ENCODE data around the gene COL12A1.

DNA sequence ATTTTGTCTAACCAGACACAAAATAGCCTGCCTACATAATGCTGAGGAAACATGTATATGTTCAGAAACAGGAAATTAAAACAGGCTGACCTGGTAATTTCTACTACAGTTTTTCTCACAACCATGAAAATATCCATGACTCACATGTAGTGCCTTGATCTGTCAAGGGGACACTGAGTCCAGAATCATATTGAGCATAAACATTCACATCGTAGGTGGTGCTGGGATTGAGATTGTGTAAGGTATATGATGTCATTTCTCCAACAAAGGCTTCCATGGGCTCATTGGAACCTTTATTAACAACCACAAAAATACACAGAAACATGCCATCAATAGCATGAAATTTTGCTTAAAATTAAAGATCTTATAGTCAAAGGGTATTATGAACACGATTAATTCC lies 80.9 kb downstream of the COL12A1 start:
- TF ChIP-seq ZNF274 (IDR thresholded peaks at IDR 0.05; ENCODE audit: low read depth, low read length) (no peak), YY1 (IDR thresholded peaks at IDR 0.05; ENCODE audit: insufficient read depth, insufficient read length) (no peak)
